T1000 (cell line): ENCODE results near the gene FNBP1.

Source experiments
- DNase-seq: peaks from one replicate; lab custom pipeline; 2025; ENCODE audit warnings: mixed read lengths; lab: John Stamatoyannopoulos, UW

FNBP1 gene

DNA sequence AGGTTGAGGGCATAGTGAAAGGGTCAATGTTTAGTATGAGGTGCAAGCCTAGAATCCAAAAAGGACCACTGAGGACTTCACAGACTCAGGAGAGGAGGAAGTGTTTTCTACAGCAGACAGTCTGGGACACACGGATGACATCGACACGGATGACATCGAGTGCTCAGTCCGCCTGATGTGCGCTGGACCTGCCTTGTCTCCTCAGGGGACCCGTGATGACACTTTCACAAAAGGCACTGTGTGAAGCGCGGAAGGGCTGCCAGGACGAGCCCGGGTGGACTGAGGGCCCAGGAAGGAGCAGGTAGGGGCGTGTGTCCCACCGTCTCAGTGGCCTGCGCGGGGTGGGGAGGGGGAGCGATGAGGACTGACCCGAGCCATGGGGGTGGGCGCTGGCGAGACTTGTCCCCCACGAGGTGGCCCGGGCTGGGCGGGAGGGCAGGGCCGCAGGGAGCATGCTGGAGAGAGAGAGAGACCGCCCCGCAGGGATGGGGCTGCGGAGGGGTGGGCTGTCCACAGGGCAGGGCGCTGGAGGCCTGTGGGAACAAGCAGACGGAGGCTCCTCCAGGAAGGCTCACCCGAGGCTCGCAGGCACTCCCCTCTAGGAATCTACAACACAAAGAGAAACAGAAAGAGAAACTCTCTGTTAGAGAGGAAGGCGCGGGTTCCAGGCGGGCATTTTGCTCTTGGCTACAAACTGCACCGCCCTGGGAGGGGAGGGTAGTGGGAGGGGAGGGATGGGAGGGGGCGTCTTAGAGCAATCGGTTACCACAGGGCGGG, 152.9 kb downstream of the FNBP1 start:
- no peak for DNase-seq

DNA sequence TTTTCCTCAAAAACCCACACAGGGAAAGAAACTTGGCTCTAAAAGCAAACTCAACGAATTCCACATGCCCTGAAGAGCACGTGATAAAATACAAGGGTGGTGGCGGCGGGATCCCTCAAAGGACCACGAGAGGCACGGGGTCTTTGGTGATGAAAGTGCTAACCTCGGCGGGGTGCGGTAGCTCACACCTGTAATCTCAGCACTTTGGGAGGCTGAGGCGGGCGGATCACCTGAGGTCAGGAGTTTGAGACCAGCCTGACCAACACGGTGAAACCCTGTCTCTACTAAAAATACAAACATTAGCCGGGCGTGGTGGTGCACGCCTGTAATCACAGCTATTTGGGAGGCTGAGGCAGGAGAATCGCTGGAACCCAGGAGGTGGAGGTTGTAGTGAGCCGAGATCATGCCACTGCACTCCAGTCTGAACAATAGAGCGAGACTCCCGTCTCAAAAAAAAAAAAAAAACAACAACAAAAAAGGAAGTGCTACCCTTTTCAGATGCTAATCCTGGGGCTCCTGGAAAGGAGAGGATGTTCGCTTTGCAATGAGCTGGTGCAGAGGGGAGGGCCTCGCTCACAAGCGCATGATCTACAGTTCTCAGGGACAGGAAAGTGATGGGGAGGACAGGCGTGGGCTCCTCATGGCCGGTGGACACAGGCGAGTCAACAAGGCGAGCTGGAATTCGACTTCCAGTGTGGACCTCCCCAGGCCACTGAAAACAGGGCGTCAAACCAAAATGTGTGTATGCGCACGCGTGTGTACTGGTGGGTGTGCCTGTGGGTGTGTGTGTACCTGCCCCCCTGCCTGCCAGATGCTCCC, 153.7 kb downstream of the FNBP1 start:
- DNase-seq: no peak

DNA sequence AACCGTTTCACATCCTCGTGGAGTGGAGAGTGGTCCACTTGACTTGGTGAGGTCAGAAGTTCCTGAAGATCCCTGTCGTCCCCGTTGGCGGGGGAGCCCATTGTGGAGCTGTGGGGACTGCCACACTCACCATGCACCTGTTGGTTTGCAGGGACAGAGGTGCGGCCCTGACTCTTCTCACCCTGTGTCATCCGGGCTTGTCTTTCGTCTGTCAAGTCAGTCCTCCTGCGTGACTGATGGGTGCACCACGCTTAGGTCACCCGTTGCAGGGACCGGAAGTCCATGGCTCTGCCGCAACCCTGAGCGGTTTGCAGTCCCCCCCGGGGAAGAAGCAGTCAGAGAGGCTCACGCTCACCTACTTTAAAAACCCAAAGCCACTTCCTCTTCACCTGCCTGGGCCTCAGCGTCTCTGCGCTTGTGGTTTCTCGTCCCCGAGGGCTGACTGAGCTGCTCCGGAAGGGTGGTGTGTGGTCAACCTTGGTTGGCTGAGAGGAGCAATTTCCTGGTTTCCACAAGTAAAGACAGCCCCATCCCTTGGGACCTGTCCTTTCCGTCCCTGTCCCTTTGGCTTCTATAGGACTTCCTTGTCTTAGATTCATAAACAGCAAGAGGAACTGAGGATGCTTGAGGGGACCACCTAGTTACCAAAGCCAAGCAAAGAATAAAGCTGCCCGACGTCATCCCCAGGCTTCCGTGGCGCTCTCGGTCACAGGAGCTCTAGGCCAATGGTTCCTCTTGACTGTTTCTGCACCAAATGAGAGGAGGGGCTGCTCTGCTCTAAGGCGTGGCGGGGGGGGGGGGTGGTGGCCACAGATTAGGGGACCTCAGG, 154.5 kb downstream of the FNBP1 start:
- no peak for DNase-seq

DNA sequence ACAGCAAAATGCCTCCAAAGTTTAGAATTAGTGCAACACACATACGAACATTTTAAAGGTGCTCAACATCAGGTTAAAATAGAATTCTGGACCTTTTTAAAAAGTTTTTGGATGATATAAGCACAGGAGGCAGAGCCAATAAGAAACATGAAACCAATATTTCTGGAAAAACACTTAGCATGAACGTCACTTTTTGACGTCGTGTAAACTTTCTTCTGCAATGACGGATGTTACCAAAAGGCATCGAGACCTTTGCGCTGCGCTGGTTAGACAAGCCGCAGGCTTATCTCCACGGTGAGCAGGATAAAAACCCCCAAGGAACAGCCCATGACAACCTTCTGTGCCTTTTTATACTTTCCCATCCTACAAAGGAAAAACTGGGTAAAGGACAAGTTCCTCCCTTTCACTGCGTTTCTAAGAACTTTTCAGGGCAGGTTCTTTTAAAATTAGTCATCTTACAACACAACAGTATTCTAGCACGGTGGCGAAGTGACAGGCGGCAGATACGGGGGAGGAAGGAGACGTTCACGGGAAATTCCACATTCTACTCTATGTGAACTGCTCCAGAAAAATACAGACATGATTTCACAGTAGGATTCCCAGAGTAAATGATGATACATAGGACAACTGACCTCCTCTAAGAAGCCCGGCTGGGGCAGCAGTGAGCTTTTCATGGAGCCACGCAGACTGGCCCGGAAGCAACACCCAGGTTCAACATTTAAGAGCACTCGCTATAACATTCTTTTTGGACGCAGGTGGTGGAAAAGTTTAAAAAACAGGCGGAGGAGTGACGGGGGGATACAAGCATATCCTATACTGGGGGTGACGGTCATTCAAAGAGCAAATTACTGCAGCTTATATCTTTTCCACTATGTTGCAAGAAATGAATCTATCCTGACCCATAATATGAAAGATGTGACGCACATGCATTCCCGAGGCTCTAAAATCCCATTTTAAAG, 155.4 kb downstream of the FNBP1 start:
- DNase-seq: no peak

DNA sequence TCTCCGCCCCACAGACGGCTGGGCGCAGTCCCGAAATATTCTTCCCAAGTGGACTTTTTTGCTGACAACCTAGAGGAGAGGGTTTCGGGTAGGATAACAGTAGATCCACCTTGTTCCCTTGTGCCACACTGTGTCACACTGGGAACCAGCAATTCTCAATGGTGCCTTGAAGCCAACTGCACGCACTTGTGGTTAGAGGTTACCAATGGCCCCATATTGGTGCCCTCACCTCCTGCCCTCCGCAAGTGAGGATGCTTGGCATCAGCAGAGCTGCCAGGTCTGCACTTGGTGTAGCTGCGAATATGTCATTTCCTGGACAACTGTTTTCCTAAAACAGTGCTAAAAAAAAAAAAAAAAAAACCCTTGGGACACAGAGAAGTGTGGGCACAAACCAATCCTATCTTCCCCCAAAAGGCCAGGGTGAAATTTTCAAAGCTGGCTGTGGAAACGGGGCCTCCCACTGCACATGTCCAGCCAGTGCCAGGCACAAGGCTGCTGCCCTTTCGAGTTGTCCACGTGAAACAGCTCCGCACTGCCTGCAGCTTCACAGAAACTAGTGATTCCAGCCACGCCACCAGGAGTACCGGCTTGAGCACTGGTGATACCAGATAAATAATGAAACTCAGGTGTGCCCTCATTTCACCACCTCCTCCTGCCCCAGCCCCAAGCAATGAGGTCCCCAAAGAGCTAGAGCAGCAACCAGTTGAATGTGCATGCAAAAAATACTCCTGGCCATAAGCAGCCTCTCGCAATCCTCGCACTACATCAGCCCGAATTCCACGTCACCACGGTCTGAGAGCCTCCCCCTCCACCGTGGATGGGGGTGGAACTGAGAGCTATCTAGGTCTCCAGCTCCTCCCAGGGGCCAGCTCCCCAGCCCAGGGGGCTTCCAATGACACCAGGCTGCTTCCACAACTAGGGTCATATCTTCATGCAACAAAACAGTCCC, 156.5 kb downstream of the FNBP1 start:
- no peak for DNase-seq

DNA sequence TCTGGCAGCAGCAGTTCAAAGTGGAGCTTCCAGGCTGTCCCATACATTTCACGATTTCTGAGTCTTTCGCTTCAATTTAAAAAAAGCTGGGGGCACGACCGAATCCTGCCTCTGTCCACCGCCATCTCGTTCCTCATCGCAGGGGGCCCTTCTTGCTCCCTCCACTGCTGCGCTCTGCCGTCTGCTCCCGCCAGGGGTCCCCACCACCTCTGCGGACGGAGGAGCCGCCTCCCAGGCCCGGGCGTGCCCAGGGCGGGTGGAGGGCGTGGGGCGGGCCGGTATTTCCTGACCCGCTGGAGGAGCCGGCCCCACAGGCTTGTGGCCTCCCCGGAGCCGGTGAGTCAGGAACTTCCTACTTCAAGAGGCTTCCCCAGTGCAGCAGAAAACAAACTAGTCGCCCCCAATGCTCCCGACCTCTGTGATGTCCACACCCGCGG, 157.3 kb downstream of the FNBP1 start:
- DNase-seq: peak; percentile 89

DNA sequence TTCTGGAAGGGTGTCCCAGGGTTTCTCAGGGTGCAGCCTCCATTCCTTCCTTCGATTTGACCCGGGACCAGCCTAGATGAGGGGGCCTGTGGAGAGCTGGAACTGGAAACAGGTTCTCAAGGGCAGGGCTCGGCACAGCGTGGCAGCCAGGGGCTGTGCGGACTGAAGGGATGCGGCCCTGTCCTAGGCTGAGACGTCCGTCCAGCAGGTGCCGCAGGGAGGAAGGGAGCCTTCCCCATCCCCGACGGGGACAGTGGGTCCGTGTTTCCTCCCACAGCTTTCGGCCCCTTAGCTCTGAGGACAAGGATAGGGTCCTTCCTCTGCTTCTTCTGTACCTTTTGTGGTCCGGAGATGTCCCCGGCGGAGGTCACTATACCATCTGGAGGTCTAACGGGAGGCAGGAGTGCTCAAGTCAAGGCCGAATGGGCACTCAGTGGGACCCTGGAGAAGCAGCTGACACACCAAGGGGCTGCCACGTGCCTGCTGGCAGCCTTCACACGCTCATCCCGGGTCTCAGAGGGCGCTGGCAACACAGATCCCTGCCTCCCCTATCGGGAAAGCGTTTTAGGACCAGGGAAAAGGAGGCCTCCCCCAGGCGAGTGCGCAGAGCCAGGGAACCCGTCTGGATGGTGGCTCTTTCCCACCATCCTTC, 157.8 kb downstream of the FNBP1 start:
- DNase-seq: no peak

DNA sequence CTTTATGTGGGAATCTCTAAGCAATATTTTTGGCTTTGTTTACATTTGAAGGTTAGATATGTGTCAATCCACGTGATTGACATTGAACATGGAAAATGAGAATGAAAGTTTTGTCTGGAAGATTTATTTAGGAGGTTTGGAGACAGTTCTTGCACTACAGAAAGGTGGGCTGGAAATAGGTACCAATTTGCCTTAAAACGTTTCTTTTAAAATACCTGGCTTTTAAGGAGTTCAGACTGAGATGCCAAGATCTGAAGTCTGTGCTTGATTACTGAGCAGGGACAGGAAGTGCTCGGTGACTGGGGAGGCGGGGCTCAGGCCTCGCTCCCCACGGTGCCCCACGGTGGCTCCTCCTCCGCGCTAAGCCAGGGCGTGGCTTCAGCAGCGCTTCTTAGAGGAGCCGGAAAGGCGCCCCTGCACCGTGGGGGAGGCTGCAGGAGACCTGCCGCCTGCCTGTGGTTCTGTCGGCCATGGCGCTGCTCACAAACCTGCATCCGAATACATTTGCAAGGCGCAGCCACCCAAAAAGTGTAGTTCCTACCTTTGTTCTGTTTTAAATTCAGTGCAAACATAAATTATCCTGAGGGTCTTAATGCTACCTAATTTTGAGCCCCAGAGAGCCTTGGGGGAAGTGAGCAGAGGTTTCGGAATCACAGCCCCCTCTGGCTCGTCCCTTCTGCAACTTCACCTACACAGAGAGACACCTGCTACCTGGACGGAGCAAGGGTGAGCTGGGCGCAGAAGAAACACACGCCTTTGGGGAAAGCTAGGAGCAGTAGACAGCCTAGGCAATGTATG, 158.6 kb downstream of the FNBP1 start:
- DNase-seq: peak; percentile 61

DNA sequence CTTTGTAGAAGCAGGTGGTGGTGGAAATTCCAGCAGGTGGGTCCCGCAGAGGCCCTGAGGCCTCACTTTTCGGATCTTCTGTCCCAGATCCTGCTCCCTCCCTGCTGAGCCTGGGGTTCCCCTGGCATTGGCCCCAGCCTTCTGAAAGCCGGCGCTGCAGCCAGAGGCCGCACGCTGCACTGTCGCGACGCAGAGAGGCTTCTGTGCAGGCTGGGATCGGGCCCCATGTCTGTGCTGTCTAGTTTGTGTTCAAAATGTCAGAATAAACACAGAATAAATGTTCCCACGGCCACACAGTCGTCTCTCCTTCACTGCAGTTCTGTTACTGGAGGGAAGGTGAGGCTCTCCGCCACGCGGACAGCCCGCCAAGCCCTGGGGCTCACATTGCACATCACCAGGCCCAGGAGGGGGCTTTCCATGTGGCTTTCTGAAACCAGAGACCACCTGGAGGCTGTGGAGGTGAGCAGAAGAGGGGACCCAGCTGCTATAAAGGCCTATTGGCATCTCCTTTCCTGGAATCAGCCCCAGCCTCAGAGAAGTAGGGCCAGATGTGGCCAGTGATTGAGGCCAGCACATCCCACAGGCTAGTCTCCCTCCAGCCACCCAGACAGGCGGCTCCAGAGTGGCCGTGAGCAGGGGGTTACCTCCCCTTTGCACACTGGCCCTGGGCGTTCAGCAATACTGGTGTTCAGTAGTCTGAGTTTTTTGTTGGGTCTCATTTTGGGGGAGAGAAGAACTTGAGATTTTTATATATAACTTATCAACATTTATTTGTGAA, 161.3 kb downstream of the FNBP1 start:
- no peak for DNase-seq

DNA sequence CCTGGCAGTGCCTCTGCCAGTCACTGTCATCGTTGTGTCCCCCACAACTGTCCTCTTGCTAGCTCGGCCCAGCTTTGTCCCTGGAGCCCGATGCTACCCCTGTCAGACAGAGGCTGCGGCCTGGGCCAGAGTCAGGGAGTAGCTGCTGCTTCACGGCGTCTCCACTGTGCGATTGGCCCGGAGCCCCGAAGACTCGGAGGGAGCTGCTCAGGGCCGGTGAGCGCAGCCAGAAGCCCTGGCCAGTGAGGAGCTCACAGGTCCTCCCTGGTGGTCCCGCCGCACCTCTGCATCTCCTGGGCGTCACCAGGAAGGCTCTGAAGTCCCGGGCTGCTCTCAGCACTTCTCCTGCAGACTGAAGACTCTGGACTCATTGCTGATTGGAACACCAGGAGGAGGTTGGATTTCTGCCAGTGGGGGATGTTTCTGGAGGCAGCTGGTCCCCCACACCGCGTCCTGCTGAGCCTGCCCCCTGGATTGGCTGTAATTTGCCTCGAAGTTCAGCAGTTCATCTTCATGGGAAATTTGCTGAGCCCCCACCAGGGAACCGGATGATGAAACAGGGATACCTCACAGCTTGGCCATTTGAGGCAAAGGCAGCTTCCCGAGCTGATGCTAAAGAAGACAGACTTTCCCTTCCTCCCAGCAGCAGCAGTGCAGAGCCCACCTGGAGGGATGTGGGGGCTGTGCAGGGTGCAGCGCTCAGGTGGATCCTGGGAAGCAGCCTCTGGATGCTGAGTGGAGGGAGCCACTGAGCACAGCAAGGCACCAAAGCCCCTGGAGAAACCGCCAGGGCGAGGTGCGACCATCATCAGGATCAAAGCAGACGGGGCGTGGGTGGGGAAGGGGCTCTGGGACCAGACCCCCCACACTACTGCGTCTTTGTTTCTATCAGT, 162.1 kb downstream of the FNBP1 start:
- DNase-seq: no peak

DNA sequence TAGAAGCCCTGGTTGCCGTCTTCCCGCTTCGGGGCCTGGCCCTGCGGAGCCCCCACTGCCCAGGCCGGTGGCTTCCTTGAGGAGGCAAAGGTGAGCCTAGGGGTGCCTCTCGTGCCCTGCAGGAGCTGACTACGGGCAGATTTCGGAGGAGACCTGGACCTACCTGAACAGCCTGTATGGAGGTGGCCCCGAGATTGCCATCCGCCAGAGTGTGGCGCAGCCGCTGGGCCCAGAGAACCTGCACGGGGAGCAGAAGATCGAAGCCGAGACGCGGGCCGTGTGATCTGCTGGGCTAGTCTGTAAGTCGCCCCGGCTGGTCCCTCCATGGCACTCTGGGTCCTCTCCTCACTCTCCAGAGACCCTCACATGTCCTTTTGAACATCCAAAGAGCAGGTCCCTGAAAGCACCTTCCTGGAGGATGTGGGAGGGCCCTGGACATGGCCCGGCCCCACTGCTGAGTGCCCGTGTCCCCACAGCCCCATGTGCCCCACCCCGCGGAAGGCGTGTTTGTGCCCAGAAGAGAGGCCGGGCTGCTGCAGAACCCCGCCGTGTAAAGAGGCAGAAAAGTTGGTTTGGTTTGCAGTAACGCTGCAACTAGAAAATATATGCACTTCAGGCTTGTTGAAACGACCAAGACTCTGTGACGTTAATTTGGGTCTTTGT, 162.9 kb downstream of the FNBP1 start:
- DNase-seq: no peak

DNA sequence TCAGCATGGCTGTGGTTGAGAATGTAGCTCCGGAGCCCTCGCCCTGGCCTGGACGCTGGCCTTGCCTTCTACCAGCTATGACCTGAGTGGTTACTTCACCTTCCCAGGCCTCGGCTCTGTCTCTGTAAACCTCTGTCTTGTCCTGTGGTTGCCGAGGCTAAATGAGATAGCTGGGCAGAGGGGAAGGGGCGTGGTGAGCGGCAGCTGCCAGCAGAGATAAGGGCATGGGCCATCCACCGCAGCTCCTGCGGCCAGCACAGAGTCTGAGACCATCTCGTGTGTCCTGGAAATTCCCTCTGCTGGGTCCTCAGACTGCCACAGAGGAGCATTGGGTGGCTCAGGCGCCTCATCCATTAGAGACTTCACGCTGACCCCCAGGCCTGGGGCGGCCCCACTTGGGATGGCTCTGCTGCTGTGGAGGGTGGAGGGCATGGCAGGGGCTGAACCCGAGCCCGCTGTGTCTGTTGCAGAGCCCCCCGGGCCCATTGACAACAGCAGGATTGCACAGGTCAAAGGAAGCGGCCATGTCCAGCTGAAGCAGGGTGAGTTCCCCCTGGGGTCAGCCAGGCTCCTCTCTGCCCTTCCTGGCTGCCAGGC, 163.8 kb downstream of the FNBP1 start:
- no peak for DNase-seq

DNA sequence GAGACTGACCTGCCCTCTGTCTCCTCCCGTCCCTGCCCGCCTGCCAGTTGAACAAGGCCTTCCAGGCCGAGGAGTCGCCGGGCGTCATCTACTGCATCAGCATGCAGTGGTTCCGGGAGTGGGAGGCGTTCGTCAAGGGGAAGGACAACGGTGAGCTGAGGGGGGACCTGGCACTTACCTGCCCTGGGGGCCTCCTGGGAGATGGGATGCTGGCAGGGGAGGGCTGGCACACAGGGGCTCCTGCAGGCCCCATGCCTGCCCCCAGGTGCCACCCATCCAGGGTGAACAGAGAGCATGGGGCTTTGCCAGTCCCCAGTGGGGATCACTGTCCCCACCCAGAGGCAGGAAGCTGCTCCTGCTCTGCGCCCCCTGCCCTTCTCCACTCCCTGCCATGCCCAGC, 164.7 kb downstream of the FNBP1 start:
- DNase-seq: no peak

DNA sequence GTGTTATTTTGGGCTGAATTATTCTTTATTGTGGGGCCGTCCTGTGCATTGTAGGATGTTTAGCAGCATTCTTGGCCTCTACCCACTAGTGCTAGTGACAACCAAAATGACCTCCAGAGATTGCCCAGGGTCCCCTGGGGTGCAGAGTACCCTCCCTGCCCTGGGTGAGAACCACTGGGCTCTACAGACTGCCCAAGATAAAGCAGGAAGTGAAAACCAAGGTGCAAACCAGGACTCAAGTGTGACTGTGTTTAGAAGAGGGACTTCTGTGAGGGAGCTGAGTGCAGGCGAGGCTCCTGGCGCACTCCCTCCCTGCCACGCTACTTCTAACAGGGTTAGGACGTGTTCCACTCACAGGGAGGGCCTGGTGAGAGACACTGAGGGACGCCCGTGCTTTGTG, 166.2 kb downstream of the FNBP1 start:
- no peak for DNase-seq

DNA sequence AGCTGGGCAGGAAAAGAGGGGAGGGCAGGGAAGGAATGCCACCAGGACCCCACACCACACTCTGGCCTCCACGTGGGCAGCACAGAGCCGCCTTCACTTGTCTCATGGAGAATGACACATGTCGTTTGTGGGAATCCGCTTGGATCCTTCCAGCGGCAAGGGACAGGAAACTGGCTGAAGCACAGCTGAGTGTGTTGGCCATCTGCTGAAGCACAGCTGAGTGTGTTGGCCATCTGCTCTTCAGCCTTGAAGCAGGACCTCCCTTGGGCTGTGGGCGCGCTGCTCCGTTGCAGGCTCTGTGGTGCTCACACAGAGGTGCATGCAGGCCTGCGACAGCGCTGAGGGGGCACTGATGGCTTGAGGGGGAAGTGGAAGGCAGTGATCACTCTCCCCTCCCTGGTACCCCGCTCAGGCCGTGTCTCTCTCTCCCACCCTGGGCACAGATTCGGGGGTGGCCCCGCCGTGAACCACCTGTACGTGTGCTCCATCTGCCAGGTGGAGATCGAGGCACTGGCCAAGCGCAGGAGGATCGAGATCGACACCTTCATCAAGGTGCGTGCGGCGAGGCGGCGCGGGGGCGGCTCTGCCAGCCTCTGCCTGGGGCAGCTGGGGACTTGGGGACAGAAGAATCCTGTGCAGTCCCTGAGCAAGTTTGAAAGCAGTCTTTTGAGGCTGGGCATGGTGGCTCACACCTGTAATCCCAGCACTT, 167.1 kb downstream of the FNBP1 start:
- DNase-seq: no peak
